ENCODE measurements around the gene SNRPA1. TPM values are rescaled to one million over a fixed set of nuclear protein-coding genes. Genes with fewer than 3 reads are reported as not detected.

SNRPA1 gene
- total and polyA plus RNA-seq, 4 donors, result 34.5 to 57.7 (median 51.3) TPM

- 90 to 92% methylated on average over 16 of the region's 16 CpGs for WGBS, 2 donors
- H3K27me3 ChIP-seq (ENCODE audit: control insufficient read depth in 3 of 3, insufficient read depth in 3 of 3, low read length in 2 of 3), result no peaks in the 10 kb centered on the region
- ATAC-seq (ENCODE audit: insufficient read depth, low FRiP score), result no peak
- H3K4me3 ChIP-seq, result no peak overlapping the region
- DNase-seq, result no peak
- peaks cover 35 to 44% (median 38%) of the 10 kb centered on the region in 4 donors for H3K36me3 ChIP-seq (ENCODE audit: control insufficient read depth in 4 of 4, insufficient read depth in 4 of 4, low read length in 4 of 4)
- no peak overlapping the region for H3K9ac ChIP-seq (ENCODE audit: insufficient read depth in 1 of 2, low read length in 2 of 2)
- H3K4me1 ChIP-seq (ENCODE audit: control insufficient read depth in 5 of 5, insufficient read depth in 5 of 5, low read length in 5 of 5), result peaks cover 0 to 8% (median 6%) of the 10 kb centered on the region in 5 donors
- H3K27ac ChIP-seq (ENCODE audit: low read depth in 1 of 2, low read length in 1 of 2), result no peak overlapping the region
- no peak for TF ChIP-seq CTCF (IDR thresholded peaks at IDR 0.05; ENCODE audit: control extremely low read depth, extremely low read depth)
- no peaks in the 10 kb centered on the region for H3K9me3 ChIP-seq (ENCODE audit: control insufficient read depth in 4 of 4, insufficient read depth in 3 of 4, low read length in 3 of 4)
These were observed 25.4 kb downstream of the SNRPA1 start for GRCh38 chr15:101269479-101270223.

DNA sequence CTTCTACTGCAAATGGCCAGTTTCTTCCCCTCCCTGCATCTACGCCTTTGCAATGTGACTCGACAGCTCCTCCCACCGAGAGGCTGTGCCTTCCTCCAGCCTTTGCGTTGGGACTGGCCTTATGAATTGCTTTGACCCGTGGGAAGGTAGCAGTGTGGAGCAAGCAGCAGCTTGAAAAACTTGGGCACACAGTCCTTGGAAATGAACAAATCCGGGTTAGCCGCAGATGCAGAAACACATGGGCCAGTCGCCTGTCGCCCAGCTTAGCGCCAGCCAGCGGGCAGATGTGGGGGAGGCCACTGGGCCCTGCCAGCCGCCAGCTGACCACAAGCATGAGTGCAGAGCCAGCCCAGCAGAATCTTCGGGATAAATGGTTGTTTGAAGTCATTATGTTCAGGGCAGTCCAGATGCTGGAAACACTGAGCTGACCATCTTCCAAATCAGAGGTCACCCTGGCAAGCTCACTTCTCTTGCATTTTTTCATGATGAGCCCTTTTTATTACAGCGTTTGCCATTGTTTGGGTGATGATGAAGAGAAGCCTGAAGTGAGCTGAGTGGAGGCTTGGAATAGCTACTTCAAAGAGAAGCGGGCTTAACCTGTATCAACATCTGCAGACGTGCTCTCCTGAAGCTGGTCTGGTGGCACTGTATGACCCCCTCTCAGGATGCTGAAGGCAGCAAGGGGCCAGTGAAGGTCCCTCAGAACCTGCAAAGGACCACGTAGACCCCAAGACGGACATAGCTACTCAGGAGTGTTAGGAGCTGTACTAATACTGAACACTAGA, 27.5 kb downstream of the SNRPA1 start:
- Histone ChIP-seq H3K27ac (ENCODE audit: low read depth in 1 of 2, low read length in 1 of 2) (peak overlapping the region in 1 of 2 donors; percentile 65), H3K27me3 (ENCODE audit: control insufficient read depth in 3 of 3, insufficient read depth in 3 of 3, low read length in 2 of 3) (no peaks in the 10 kb centered on the region), H3K4me3 (no peak overlapping the region), H3K36me3 (ENCODE audit: control insufficient read depth in 4 of 4, insufficient read depth in 4 of 4, low read length in 4 of 4) (peaks cover 19 to 25% (median 20%) of the 10 kb centered on the region in 4 donors), H3K9me3 (ENCODE audit: control insufficient read depth in 4 of 4, insufficient read depth in 3 of 4, low read length in 3 of 4) (no peaks in the 10 kb centered on the region), H3K9ac (ENCODE audit: insufficient read depth in 1 of 2, low read length in 2 of 2) (peak overlapping the region in 1 of 2 donors; percentile 23), H3K4me1 (ENCODE audit: control insufficient read depth in 5 of 5, insufficient read depth in 5 of 5, low read length in 5 of 5) (peaks cover 0 to 8% (median 6%) of the 10 kb centered on the region in 5 donors)
- 67 to 73% methylated on average over 18 of the region's 18 CpGs for WGBS, 2 donors
- ATAC-seq (ENCODE audit: insufficient read depth, low FRiP score), result no peak
- DNase-seq, result no peak
- no peak for TF ChIP-seq CTCF (IDR thresholded peaks at IDR 0.05; ENCODE audit: control extremely low read depth, extremely low read depth)

GRCh38 chr15:101266787-101267186, 28.3 kb downstream of the SNRPA1 start:
- Histone ChIP-seq H3K36me3 (ENCODE audit: control insufficient read depth in 4 of 4, insufficient read depth in 4 of 4, low read length in 4 of 4) (peaks cover 12 to 21% (median 15%) of the 10 kb centered on the region in 4 donors), H3K9ac (ENCODE audit: insufficient read depth in 1 of 2, low read length in 2 of 2) (no peak overlapping the region), H3K9me3 (ENCODE audit: control insufficient read depth in 4 of 4, insufficient read depth in 3 of 4, low read length in 3 of 4) (no peaks in the 10 kb centered on the region), H3K27ac (ENCODE audit: low read depth in 1 of 2, low read length in 1 of 2) (peak overlapping the region in 1 of 2 donors; percentile 33), H3K4me3 (no peak overlapping the region), H3K4me1 (ENCODE audit: control insufficient read depth in 5 of 5, insufficient read depth in 5 of 5, low read length in 5 of 5) (peaks cover 0 to 8% (median 6%) of the 10 kb centered on the region in 5 donors), H3K27me3 (ENCODE audit: control insufficient read depth in 3 of 3, insufficient read depth in 3 of 3, low read length in 2 of 3) (no peaks in the 10 kb centered on the region)
- no peak for DNase-seq
- TF ChIP-seq CTCF (IDR thresholded peaks at IDR 0.05; ENCODE audit: control extremely low read depth, extremely low read depth), result no peak
- no peak for ATAC-seq (ENCODE audit: insufficient read depth, low FRiP score)
- 73 to 82% methylated on average over 9 of the region's 9 CpGs for WGBS, 2 donors

Measured in lung (tissue), 12 donors.